Measurements from ENCODE around the gene ADD3. TPM values are rescaled to one million over a fixed set of nuclear protein-coding genes. Genes with fewer than 3 reads are reported as not detected.

The ADD3 gene
- total and polyA plus RNA-seq, 2 of the 13 experiments (the other 11 are each of a cell fraction or from before 2014, with no cell fraction given), result 44.7 to 57.5 TPM

GRCh38 chr10:110137142-110137545, 129.4 kb downstream of the ADD3 start (continued):
- TF ChIP-seq, protein P1, sequence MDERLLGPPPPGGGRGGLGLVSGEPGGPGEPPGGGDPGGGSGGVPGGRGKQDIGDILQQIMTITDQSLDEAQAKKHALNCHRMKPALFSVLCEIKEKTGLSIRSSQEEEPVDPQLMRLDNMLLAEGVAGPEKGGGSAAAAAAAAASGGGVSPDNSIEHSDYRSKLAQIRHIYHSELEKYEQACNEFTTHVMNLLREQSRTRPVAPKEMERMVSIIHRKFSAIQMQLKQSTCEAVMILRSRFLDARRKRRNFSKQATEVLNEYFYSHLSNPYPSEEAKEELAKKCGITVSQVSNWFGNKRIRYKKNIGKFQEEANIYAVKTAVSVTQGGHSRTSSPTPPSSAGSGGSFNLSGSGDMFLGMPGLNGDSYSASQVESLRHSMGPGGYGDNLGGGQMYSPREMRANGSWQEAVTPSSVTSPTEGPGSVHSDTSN (CRISPR knock-in tag; IDR thresholded peaks at IDR 0.05), result no peak
- TF ChIP-seq HNF4G (IDR thresholded peaks at IDR 0.05; ENCODE audit: borderline replicate concordance, low read depth, low read length) (no peak), HNF4G (CRISPR knock-in tag; IDR thresholded peaks at IDR 0.05; ENCODE audit: borderline replicate concordance, low read depth) (no peak), SOX6 (IDR thresholded peaks at IDR 0.05) (no peak), SOX6 (CRISPR knock-in tag; IDR thresholded peaks at IDR 0.05) (peak; percentile 38; the same call in 1 of the 2 replicates), TMF1 (CRISPR knock-in tag; IDR thresholded peaks at IDR 0.05; ENCODE audit: low read depth) (no peak), ZNF33B (CRISPR knock-in tag; IDR thresholded peaks at IDR 0.05) (no peak), PHB2 (IDR thresholded peaks at IDR 0.05; ENCODE audit: partially characterized antibody) (no peak), FOXA3 (CRISPR knock-in tag; IDR thresholded peaks at IDR 0.05) (peak; percentile 40), KLF9 (CRISPR knock-in tag; IDR thresholded peaks at IDR 0.05; ENCODE audit: low read depth) (no peak), ZNF138 (CRISPR knock-in tag; IDR thresholded peaks at IDR 0.05; ENCODE audit: low read depth) (no peak), SP2 (CRISPR knock-in tag; IDR thresholded peaks at IDR 0.05) (no peak), PHF8 (CRISPR knock-in tag; IDR thresholded peaks at IDR 0.05) (no peak), ZNF724P (CRISPR knock-in tag; IDR thresholded peaks at IDR 0.05; ENCODE audit: borderline replicate concordance) (no peak), TCF7L2 (IDR thresholded peaks at IDR 0.05; ENCODE audit: low read depth, low read length) (no peak), HNRNPUL1 (IDR thresholded peaks at IDR 0.05; ENCODE audit: low read depth, low read length) (no peak), MIER2 (CRISPR knock-in tag; IDR thresholded peaks at IDR 0.05) (no peak), CC2D1A (CRISPR knock-in tag; IDR thresholded peaks at IDR 0.05) (no peak), ZNF841 (CRISPR knock-in tag; IDR thresholded peaks at IDR 0.05; ENCODE audit: borderline replicate concordance) (no peak), ZMAT3 (CRISPR knock-in tag; conservative IDR thresholded peaks at IDR 0.05) (no peak), FOXK1 (CRISPR knock-in tag; IDR thresholded peaks at IDR 0.05; ENCODE audit: borderline replicate concordance, low read depth) (peak; percentile 77; the same call in 1 of the 2 replicates), CEBPB (IDR thresholded peaks at IDR 0.05; ENCODE audit: borderline replicate concordance, low read depth, low read length) (peak; percentile 92), NFIB (CRISPR knock-in tag; IDR thresholded peaks at IDR 0.05; ENCODE audit: borderline replicate concordance) (no peak), ZSCAN31 (CRISPR knock-in tag; IDR thresholded peaks at IDR 0.05; ENCODE audit: low read depth) (no peak), ZNF644 (CRISPR knock-in tag; IDR thresholded peaks at IDR 0.05; ENCODE audit: low read depth) (peak; percentile 87), NCOA5 (CRISPR knock-in tag; IDR thresholded peaks at IDR 0.05) (no peak)
- TF ChIP-seq, protein P2, sequence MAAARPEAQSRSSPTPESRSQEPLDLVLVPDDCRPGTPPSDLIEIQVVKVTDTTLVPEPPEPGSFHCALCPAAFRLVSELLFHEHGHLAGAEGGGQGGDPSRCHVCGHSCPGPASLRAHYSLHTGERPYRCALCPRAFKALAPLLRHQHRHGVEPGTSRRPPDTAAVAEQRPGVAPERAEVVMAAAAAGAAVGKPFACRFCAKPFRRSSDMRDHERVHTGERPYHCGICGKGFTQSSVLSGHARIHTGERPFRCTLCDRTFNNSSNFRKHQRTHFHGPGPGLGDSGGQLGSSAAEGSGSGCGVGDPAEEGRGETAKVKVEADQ (CRISPR knock-in tag; IDR thresholded peaks at IDR 0.05; ENCODE audit: borderline replicate concordance), result no peak
- TF ChIP-seq, protein P3, sequence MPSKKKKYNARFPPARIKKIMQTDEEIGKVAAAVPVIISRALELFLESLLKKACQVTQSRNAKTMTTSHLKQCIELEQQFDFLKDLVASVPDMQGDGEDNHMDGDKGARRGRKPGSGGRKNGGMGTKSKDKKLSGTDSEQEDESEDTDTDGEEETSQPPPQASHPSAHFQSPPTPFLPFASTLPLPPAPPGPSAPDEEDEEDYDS (CRISPR knock-in tag; IDR thresholded peaks at IDR 0.05), result 0 out of 2 replicates have a peak, but pooled peaks have one; percentile 11
- TF ChIP-seq, protein P4, sequence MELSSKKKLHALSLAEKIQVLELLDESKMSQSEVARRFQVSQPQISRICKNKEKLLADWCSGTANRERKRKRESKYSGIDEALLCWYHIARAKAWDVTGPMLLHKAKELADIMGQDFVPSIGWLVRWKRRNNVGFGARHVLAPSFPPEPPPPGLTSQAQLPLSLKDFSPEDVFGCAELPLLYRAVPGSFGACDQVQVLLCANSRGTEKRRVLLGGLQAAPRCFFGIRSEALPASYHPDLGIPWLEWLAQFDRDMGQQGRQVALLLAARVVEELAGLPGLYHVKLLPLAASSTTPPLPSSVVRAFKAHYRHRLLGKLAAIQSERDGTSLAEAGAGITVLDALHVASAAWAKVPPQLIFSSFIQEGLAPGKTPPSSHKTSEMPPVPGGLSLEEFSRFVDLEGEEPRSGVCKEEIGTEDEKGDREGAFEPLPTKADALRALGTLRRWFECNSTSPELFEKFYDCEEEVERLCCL (CRISPR knock-in tag; IDR thresholded peaks at IDR 0.05; ENCODE audit: borderline replicate concordance), result no peak

Measured in HepG2 (cell line).